GM19468 (cell line): ENCODE results near the gene C16orf92.
"Not testable (repeated sequence)": the region's sequence is repeated elsewhere in the genome, so short reads cannot be mapped to it uniquely, and the experiment has no call there.

Experiments used
- ATAC-seq: cut with Tn5 transposase; IDR thresholded peaks from one replicate; pipeline ENCODE4 v1.9.1; 2021; ENCODE audit warnings: mild to moderate bottlenecking, moderate library complexity, moderate number of reproducible peaks; ENCODE audit not compliant: unreplicated experiment; ENCODE audit errors: extremely low read depth

The C16orf92 gene

GRCh38 chr16:30023586-30023985 is 588 bp downstream of the C16orf92 start:
- ATAC-seq = no peak

GRCh38 chr16:30024451-30024850 is 1.5 kb downstream of the C16orf92 start:
- no peak for ATAC-seq

GRCh38 chr16:30025156-30025555 is 2.2 kb downstream of the C16orf92 start:
- no peak for ATAC-seq

- ATAC-seq = no peak
Measured at GRCh38 chr16:30025574-30025973, 2.6 kb downstream of the C16orf92 start.

GRCh38 chr16:30026449-30026848 is 3.5 kb downstream of the C16orf92 start:
- ATAC-seq = no peak

GRCh38 chr16:30027588-30028437 is 4.8 kb downstream of the C16orf92 start:
- no peak for ATAC-seq

- no peak for ATAC-seq
Measured at GRCh38 chr16:30028438-30029076, 5.6 kb downstream of the C16orf92 start.

- no peak for ATAC-seq
Measured at GRCh38 chr16:30030011-30030685, 7.2 kb downstream of the C16orf92 start.

- ATAC-seq = no peak
Measured at GRCh38 chr16:30030841-30031413, 7.9 kb downstream of the C16orf92 start, which contains the start of gene TLCD3B. Gene TLCD3B (minus strand): TSS chr16:30031271. CDS start chr16:30030527, 744 bp downstream.

- ATAC-seq = no peak
Measured at GRCh38 chr16:30031477-30031918, 8.5 kb downstream of the C16orf92 start.

GRCh38 chr16:30032083-30032819 is 9.3 kb downstream of the C16orf92 start:
- ATAC-seq = no peak

GRCh38 chr16:30033270-30033669 is 10.3 kb downstream of the C16orf92 start:
- no peak for ATAC-seq

- no peak for ATAC-seq
Measured at GRCh38 chr16:30040221-30040620, 17.2 kb downstream of the C16orf92 start.

GRCh38 chr16:30040690-30041089 is 17.7 kb downstream of the C16orf92 start:
- ATAC-seq = not testable (repeated sequence)

- ATAC-seq = no peak
Measured at GRCh38 chr16:30041841-30042240, 18.8 kb downstream of the C16orf92 start.

- ATAC-seq = no peak
Measured at GRCh38 chr16:30046178-30046577, 23.2 kb downstream of the C16orf92 start.

- ATAC-seq = no peak
Measured at GRCh38 chr16:30046588-30046987, 23.6 kb downstream of the C16orf92 start.

- ATAC-seq = no peak
Measured at GRCh38 chr16:30049871-30050270, 26.9 kb downstream of the C16orf92 start.

GRCh38 chr16:30051518-30051917 is 28.5 kb downstream of the C16orf92 start:
- no peak for ATAC-seq
